ENCODE data around the gene ZIC3.

The ZIC3 gene

DNA sequence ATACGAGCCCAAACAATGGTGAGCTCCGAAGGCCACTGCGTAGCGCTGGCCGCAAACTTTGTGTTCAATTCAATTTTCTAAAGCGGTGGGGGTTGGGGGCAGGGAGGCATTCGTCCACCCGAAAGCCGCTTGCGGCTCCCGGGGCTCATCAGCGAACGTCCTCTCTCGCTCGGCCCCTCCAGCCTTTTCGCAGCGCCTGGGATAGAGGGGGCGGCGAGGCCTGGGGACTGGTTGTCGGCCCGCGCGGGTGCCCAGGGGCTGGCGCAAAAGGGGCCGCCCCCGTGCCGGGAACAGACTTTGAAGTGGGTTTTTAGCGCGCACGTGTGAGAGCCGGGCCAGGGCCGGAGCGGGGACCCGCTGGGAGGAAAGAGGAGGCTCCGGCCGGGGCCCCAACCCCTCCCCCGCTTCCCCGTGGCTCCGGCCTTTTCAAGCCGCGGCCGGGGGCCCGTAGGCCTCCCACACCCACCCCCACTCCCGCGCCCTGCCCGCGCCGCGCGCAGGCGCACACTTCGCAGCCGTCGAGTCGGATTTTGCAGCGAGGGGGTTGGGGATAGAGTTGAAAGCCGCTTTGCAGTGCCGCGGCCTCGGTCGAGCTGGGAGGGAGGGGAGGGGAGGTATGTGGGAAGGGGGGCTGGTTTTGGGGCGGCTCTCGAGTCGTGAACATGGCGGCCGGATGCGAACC, 8.3 kb downstream of the ZIC3 start:
- POLR2A ChIA-PET = no interaction called here
- DNase-seq (ENCODE audit: extremely low spot score) = no peak
- CTCF ChIA-PET = no interaction called here
- TF ChIP-seq, protein P1, sequence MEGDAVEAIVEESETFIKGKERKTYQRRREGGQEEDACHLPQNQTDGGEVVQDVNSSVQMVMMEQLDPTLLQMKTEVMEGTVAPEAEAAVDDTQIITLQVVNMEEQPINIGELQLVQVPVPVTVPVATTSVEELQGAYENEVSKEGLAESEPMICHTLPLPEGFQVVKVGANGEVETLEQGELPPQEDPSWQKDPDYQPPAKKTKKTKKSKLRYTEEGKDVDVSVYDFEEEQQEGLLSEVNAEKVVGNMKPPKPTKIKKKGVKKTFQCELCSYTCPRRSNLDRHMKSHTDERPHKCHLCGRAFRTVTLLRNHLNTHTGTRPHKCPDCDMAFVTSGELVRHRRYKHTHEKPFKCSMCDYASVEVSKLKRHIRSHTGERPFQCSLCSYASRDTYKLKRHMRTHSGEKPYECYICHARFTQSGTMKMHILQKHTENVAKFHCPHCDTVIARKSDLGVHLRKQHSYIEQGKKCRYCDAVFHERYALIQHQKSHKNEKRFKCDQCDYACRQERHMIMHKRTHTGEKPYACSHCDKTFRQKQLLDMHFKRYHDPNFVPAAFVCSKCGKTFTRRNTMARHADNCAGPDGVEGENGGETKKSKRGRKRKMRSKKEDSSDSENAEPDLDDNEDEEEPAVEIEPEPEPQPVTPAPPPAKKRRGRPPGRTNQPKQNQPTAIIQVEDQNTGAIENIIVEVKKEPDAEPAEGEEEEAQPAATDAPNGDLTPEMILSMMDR (IDR thresholded peaks at IDR 0.05; ENCODE audit: control extremely low read depth, extremely low read depth, low read depth, missing control alignments) = no peak

DNA sequence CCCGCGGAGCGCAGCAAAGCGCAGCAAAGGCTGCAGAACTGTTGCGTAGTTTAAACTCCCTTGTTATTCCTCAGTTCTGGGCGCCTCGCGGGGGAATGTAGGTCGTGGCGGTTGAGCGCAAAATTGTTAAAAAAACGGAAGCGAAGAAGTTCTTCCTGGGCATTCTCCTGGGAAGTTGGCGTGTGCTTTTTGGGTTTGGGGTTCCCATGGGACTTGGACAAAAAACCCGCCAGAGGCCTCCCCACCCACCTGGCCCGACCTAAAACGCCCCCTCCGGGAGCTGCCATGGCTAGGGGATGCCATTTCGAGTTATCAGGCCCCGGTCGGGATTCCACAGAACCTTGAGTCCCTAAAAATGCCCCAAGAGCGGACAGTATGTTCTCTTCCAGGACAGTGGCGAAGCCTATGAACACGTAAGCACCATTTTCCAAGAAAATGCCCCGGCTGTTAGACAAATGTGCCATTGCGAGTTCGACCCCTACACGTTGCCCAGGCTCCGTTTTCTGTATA, 8.9 kb downstream of the ZIC3 start:
- TF ChIP-seq, protein P1 (IDR thresholded peaks at IDR 0.05; ENCODE audit: control extremely low read depth, extremely low read depth, low read depth, missing control alignments) = no peak
- CTCF ChIA-PET = no interaction called here
- DNase-seq (ENCODE audit: extremely low spot score) = no peak
- POLR2A ChIA-PET = no interaction called here

DNA sequence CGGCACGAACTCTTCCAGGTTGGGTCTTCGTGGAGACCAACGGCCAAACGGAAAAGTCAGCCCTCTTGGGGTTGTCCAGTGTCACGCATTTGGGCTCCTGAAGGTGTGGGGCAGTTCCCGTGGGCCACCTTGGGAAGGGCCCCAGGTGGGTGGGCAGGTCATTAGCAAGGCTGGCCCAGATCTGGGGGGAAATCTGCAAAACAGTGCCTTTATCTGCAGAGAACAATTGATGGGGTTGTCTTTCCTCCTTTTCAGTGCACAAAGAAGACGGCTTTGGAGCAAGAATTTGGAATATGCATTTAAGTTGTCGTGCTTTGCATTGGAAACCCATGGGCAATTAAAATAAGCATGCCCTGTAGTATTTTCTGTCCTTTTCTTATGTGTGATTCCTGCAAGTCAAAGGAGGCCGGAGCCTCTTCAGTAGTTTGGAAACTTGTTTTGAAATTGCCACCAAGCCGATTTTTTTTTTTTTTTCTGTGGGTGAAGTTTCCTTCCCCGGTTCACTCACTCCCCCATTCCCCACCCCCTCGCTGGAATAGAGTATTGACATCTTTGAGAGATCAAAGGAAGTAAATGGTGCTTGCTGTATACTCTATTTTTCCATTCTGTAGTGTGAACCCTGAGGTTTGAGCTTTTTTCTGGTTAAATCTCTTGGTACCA, 9.8 kb downstream of the ZIC3 start:
- no peak for DNase-seq (ENCODE audit: extremely low spot score)
- ChIA-PET CTCF (no interaction called here), POLR2A (no interaction called here)
- TF ChIP-seq, protein P1 (IDR thresholded peaks at IDR 0.05; ENCODE audit: control extremely low read depth, extremely low read depth, low read depth, missing control alignments) = no peak

DNA sequence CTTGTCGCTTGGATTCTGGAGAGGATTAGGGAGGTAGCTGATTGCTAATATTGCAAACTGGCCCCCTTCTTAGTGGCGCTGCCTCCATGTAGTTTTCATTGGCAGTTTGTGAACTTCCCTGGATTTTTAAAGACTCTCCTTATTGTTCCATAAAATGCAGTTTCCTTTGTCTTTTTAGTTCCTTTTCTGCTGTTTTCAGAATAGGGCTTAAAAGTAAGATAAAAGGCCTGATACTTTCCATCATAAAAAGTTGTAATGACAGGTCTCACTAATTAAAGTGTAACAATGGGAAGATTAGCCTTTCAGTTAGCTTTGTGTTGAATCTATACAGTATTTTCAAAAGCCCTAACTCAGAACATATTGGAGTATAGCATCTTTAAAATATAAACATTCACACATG, 21.2 kb downstream of the ZIC3 start:
- TF ChIP-seq, protein P1 (IDR thresholded peaks at IDR 0.05; ENCODE audit: control extremely low read depth, extremely low read depth, low read depth, missing control alignments) = no peak
- ChIA-PET CTCF (no interaction called here), POLR2A (no interaction called here)
- DNase-seq (ENCODE audit: extremely low spot score) = no peak

- ChIA-PET POLR2A (no interaction called here), CTCF (no interaction called here)
- DNase-seq (ENCODE audit: extremely low spot score) = no peak
- TF ChIP-seq, protein P1 (IDR thresholded peaks at IDR 0.05; ENCODE audit: control extremely low read depth, extremely low read depth, low read depth, missing control alignments) = no peak
Measured at GRCh38 chrX:137600769-137601168, 34.8 kb downstream of the ZIC3 start.
